ENCODE measurements around the gene OTOA. TPM values are rescaled to one million over a fixed set of nuclear protein-coding genes. Genes with fewer than 3 reads are reported as not detected.
"Not testable (repeated sequence)": the region's sequence is repeated elsewhere in the genome, so short reads cannot be mapped to it uniquely, and the experiment has no call there.

Gene OTOA
- total and polyA plus RNA-seq, 8 donors: 0.44 to 0.55 TPM; not detected in 6

- H3K4me1 ChIP-seq: peaks cover 10 to 66% (median 29%) of the 10 kb centered on the region in 4 donors
- no peaks in the 10 kb centered on the region for H3K9me3 ChIP-seq
- no peak for DNase-seq
- TF ChIP-seq POLR2AphosphoS5 (IDR thresholded peaks at IDR 0.05): no peak
- no peak for TF ChIP-seq POLR2A (IDR thresholded peaks at IDR 0.05)
- TF ChIP-seq CTCF (IDR thresholded peaks at IDR 0.05): no peak
- no peak for TF ChIP-seq EP300 (IDR thresholded peaks at IDR 0.05)
- 82 to 88% (median 84%) methylated on average over 9 of the region's 9 CpGs for WGBS, 5 donors
- no peak overlapping the region for H3K4me3 ChIP-seq
- intact Hi-C loops (cut with DNase I; ENCODE audit: low total_unique reads): no loop called here
- peak overlapping the region in 3 of 5 donors; percentile 10 to 21 (median 15) for H3K27ac ChIP-seq
- H3K36me3 ChIP-seq: peaks cover 3 to 10% (median 6%) of the 10 kb centered on the region in 4 donors
- no peaks in the 10 kb centered on the region for H3K27me3 ChIP-seq
Observed at GRCh38 chr16:21647562-21648164, 16.1 kb upstream of the OTOA start.

- WGBS, 5 donors: 93 to 97% (median 95%) methylated on average over 12 of the region's 12 CpGs
- Histone ChIP-seq H3K4me1 (peaks cover 10 to 65% (median 26%) of the 10 kb centered on the region in 4 donors), H3K36me3 (peaks cover 4 to 13% (median 9%) of the 10 kb centered on the region in 4 donors), H3K4me3 (peak overlapping the region in 1 of 4 donors; percentile 28), H3K27ac (peak overlapping the region in 2 of 5 donors; percentile 38 to 60)
- H3K9me3 ChIP-seq; H3K27me3 ChIP-seq; intact Hi-C loops (cut with DNase I; ENCODE audit: low total_unique reads); DNase-seq: not testable (repeated sequence)
Observed at GRCh38 chr16:21649826-21650406, 13.9 kb upstream of the OTOA start.

GRCh38 chr16:21650521-21650920 is 13.2 kb upstream of the OTOA start:
- H3K27me3 ChIP-seq: no peaks in the 10 kb centered on the region
- peak overlapping the region in 2 of 5 donors; percentile 56 to 60 for H3K27ac ChIP-seq
- peak overlapping the region in 1 of 4 donors; percentile 37 for H3K4me3 ChIP-seq
- H3K4me1 ChIP-seq: peaks cover 10 to 59% (median 21%) of the 10 kb centered on the region in 4 donors
- peaks cover 4 to 19% (median 15%) of the 10 kb centered on the region in 4 donors for H3K36me3 ChIP-seq
- peak in 1 of 2 donors; percentile 30 for DNase-seq
- TF ChIP-seq EP300 (IDR thresholded peaks at IDR 0.05) (no peak), POLR2A (IDR thresholded peaks at IDR 0.05) (no peak), CTCF (IDR thresholded peaks at IDR 0.05) (no peak), POLR2AphosphoS5 (IDR thresholded peaks at IDR 0.05) (no peak)
- H3K9me3 ChIP-seq: no peaks in the 10 kb centered on the region
- intact Hi-C loops (cut with DNase I; ENCODE audit: low total_unique reads): no loop called here
- WGBS, 5 donors: 78 to 100% (median 90%) methylated on average over 1 of the region's 1 CpG

- H3K4me3 ChIP-seq: peak overlapping the region in 2 of 4 donors; percentile 32 to 37
- H3K36me3 ChIP-seq: peaks cover 4 to 29% (median 22%) of the 10 kb centered on the region in 4 donors
- peaks cover 2 to 54% (median 11%) of the 10 kb centered on the region in 4 donors for H3K4me1 ChIP-seq
- peak overlapping the region in 2 of 5 donors; percentile 56 to 60 for H3K27ac ChIP-seq
- DNase-seq: no peak
- no peaks in the 10 kb centered on the region for H3K27me3 ChIP-seq
- TF ChIP-seq POLR2AphosphoS5 (IDR thresholded peaks at IDR 0.05): no peak
- WGBS, 5 donors: 88 to 95% (median 90%) methylated on average over 3 of the region's 3 CpGs
- H3K9me3 ChIP-seq: no peaks in the 10 kb centered on the region
- intact Hi-C loops (cut with DNase I; ENCODE audit: low total_unique reads): no loop called here
Observed at GRCh38 chr16:21651515-21651914, 12.3 kb upstream of the OTOA start.

- peak within 1 kb of the TSS in 2 of 5 donors; percentile 56 to 60 for H3K27ac ChIP-seq
- intact Hi-C loops (cut with DNase I; ENCODE audit: low total_unique reads): no loop called here
- H3K4me3 ChIP-seq: peak within 1 kb of the TSS in 3 of 4 donors; percentile 1 to 37 (median 32)
- H3K36me3 ChIP-seq: peaks cover 0 to 26% (median 20%) of the 10 kb centered on the region in 4 donors
- no peaks in the 10 kb centered on the region for H3K27me3 ChIP-seq
- H3K9me3 ChIP-seq: no peaks in the 10 kb centered on the region
- H3K4me1 ChIP-seq: peaks cover 0 to 55% (median 12%) of the 10 kb centered on the region in 4 donors
- no peak for DNase-seq
- TF ChIP-seq EP300 (IDR thresholded peaks at IDR 0.05) (no peak), CTCF (IDR thresholded peaks at IDR 0.05) (no peak), POLR2AphosphoS5 (IDR thresholded peaks at IDR 0.05) (no peak), POLR2A (IDR thresholded peaks at IDR 0.05) (no peak)
- WGBS, 5 donors: 92 to 98% (median 93%) methylated on average over 6 of the region's 6 CpGs
Observed at GRCh38 chr16:21652453-21652852, 11.3 kb upstream of the OTOA start, which contains the start of gene IGSF6. TSS of gene IGSF6 (minus strand) at chr16:21652608. CDS start at chr16:21652598, 10 bp downstream.

Measured in stomach (tissue), 9 donors.